WTC11 (cell line): Measurements from ENCODE around the gene MIOX.

ENCODE experiments used
- E2F1 ChIP-seq: sonication (generic); formaldehyde crosslinking; IDR thresholded peaks from 2 replicates; pipeline ENCODE4 v1.8.0; 2022; ENCODE audit warnings: mild to moderate bottlenecking, missing genetic modification reagents
- E2F4 ChIP-seq: sonication (generic); formaldehyde crosslinking; IDR thresholded peaks from 2 replicates; pipeline ENCODE4 v1.8.1; 2022; ENCODE audit warnings: low read depth, mild to moderate bottlenecking, moderate library complexity, missing genetic modification reagents, borderline replicate concordance

- no peak for TF ChIP-seq E2F4
- TF ChIP-seq E2F1 (CRISPR knock-in tag), result no peak
Observed at GRCh38 chr22:50508897-50509296, 22.2 kb downstream of the MIOX start.
